Measurements from ENCODE around the gene APBA2. TPM values are rescaled to one million over a fixed set of nuclear protein-coding genes. Genes with fewer than 3 reads are reported as not detected.
A peak's percentile ranks its signal among the peaks of the same experiment; 100 is the strongest.

The APBA2 gene
- total RNA-seq, 4 donors from 2014 or later, result 3.3 to 5.4 (median 4.5) TPM

- no peaks in the 10 kb centered on the region for H3K27me3 ChIP-seq
- H3K36me3 ChIP-seq, result no peaks in the 10 kb centered on the region
- WGBS, 2 donors, result 78% methylated on average over 14 of the region's 15 CpGs
- peaks cover 0 to 14% (median 3%) of the 10 kb centered on the region in 4 donors for H3K4me1 ChIP-seq
- no peaks in the 10 kb centered on the region for H3K9me3 ChIP-seq
- no peak overlapping the region for H3K4me3 ChIP-seq
- H3K27ac ChIP-seq, result no peak overlapping the region
- TF ChIP-seq POLR2A (IDR thresholded peaks at IDR 0.05), result no peak
- no peak for TF ChIP-seq EP300 (IDR thresholded peaks at IDR 0.05)
- TF ChIP-seq CTCF (IDR thresholded peaks at IDR 0.05), result no peak
- DNase-seq (ENCODE audit: low spot score in 2 of 2), result peak in 1 of 2 donors; percentile 3
Observed at GRCh38 chr15:29140475-29141307, 254.9 kb downstream of the APBA2 start.

- H3K9me3 ChIP-seq, result no peaks in the 10 kb centered on the region
- no peaks in the 10 kb centered on the region for H3K27me3 ChIP-seq
- TF ChIP-seq CTCF (IDR thresholded peaks at IDR 0.05), result no peak
- TF ChIP-seq POLR2A (IDR thresholded peaks at IDR 0.05), result no peak
- TF ChIP-seq EP300 (IDR thresholded peaks at IDR 0.05), result no peak
- H3K27ac ChIP-seq, result no peak overlapping the region
- no peaks in the 10 kb centered on the region for H3K36me3 ChIP-seq
- WGBS, 2 donors, result 62 to 66% methylated on average over 12 of the region's 12 CpGs
- H3K4me1 ChIP-seq, result peaks cover 0 to 14% (median 3%) of the 10 kb centered on the region in 4 donors
- H3K4me3 ChIP-seq, result no peak overlapping the region
- DNase-seq (ENCODE audit: low spot score in 2 of 2), result peak in 1 of 2 donors; percentile 8
Observed at GRCh38 chr15:29141308-29142128, 255.7 kb downstream of the APBA2 start.

GRCh38 chr15:29142129-29142747, 256.5 kb downstream of the APBA2 start:
- 89 to 93% methylated on average over 8 of the region's 8 CpGs for WGBS, 2 donors
- Histone ChIP-seq H3K4me3 (no peak overlapping the region), H3K27me3 (no peaks in the 10 kb centered on the region), H3K9me3 (no peaks in the 10 kb centered on the region), H3K36me3 (no peaks in the 10 kb centered on the region), H3K27ac (no peak overlapping the region), H3K4me1 (peaks cover 0 to 14% (median 3%) of the 10 kb centered on the region in 4 donors)
- peak in 1 of 2 donors; percentile 2 for DNase-seq (ENCODE audit: low spot score in 2 of 2)
- TF ChIP-seq EP300 (IDR thresholded peaks at IDR 0.05) (no peak), POLR2A (IDR thresholded peaks at IDR 0.05) (no peak), CTCF (IDR thresholded peaks at IDR 0.05) (no peak)

- TF ChIP-seq CTCF (IDR thresholded peaks at IDR 0.05) (no peak), POLR2A (IDR thresholded peaks at IDR 0.05) (no peak), EP300 (IDR thresholded peaks at IDR 0.05) (no peak)
- Histone ChIP-seq H3K4me1 (peaks cover 0 to 14% (median 3%) of the 10 kb centered on the region in 4 donors), H3K4me3 (no peak overlapping the region), H3K27ac (no peak overlapping the region), H3K9me3 (no peaks in the 10 kb centered on the region), H3K36me3 (no peaks in the 10 kb centered on the region), H3K27me3 (no peaks in the 10 kb centered on the region)
- 78 to 87% methylated on average over 5 of the region's 5 CpGs for WGBS, 2 donors
- no peak for DNase-seq (ENCODE audit: low spot score in 2 of 2)
Observed at GRCh38 chr15:29143293-29143692, 257.5 kb downstream of the APBA2 start.

All from tibial nerve (tissue), 4 donors.